Prostate gland (tissue), 2 donors: ENCODE measurements around the gene C11orf91. TPM values are rescaled to one million over a fixed set of nuclear protein-coding genes. Genes with fewer than 3 reads are reported as not detected.
A peak's percentile ranks its signal among the peaks of the same experiment; 100 is the strongest.

Source experiments
- DNase-seq: peaks from one replicate; pipeline ENCODE4 v3.0.0-alpha.2; 2019; ENCODE audit warnings: low spot score
- H3K27ac ChIP-seq, 2 donors: fragments of 200-600 bp; sonication (generic); 2 replicates each; pipeline ENCODE4 v1.5.1; 2017 to 2019
- H3K27me3 ChIP-seq: fragments of 200-600 bp; sonication (generic); replicated peaks from 2 replicates; pipeline ENCODE4 v1.5.1; 2019; ENCODE audit not compliant: insufficient read depth
- H3K36me3 ChIP-seq, 2 donors: fragments of 200-600 bp; sonication (generic); 1 replicate in 1 of 2; 2 replicates in 1 of 2; pipeline versions ENCODE4 v1.5.1 to v1.8.1; 2017 to 2019
- H3K4me1 ChIP-seq: fragments of 200-600 bp; sonication (generic); replicated peaks from 2 replicates; pipeline ENCODE4 v1.5.1; 2019
- H3K4me3 ChIP-seq, 2 donors: fragments of 200-600 bp; sonication (generic); 2 replicates each; pipeline ENCODE4 v1.5.1; 2017 to 2019
- H3K9me3 ChIP-seq: fragments of 200-600 bp; sonication (generic); 2 replicates; pipeline ENCODE4 v1.5.1; 2017
- CTCF ChIP-seq, 4 experiments: fragments of 200-600 bp in 2 of 4; fragments of 450-650 bp in 2 of 4; sonication (generic) in 2 of 4; IDR thresholded peaks; 1 replicate in 3 of 4; 2 replicates in 1 of 4; pipeline ENCODE4 v1.5.1; 2016 to 2019; ENCODE audit warnings: antibody characterized with exemption in 4 of 4, mild to moderate bottlenecking in 2 of 4, moderate library complexity in 2 of 4
- POLR2A ChIP-seq: fragments of 450-650 bp; IDR thresholded peaks from one replicate; pipeline ENCODE4 v1.6.1; 2016; ENCODE audit warnings: antibody characterized with exemption, mild to moderate bottlenecking
- POLR2AphosphoS5 ChIP-seq: sonication (generic); formaldehyde crosslinking; IDR thresholded peaks from one replicate; pipeline ENCODE4 v1.6.1; 2017; ENCODE audit warnings: antibody characterized with exemption
- WGBS: methylation state at CpG from one replicate; pipeline ENCODE4 v1.1.5; 2018; 5-methylcytosine and 5-hydroxymethylcytosine counted together
- intact Hi-C: fragments of 100-400 bp; cut with DNase I; formaldehyde crosslinking; loops from one replicate; pipeline ENCODE4 v1.14.2; 2022
- total RNA-seq, 2 donors: library from RNA; depleted of rRNA; stranded (reverse); fragments of >200 nt; gene quantifications; one replicate each; pipeline ENCODE4 v1.1.0, GENCODE V29; 2016

Gene C11orf91
- total RNA-seq, 2 donors from 2014 or later: not detected

DNA sequence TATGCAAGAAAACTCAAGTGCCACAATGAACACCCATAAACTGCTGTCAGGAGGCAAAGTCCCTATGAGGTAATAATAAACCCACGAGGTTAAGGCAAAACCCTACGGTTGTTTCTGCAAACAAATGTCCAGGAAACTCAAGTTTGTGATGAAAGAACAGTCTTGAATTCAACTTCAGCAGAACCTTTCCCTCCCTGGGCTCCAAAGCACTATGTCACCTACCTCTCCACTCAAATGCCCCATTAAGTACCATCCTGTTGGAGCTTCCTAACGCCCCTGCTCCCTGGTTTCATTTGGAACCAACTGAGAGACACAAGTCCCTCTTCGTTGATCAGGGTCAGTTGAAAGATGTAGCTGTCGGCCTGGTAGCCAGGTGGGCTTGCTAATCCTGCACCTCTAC is 2.6 kb upstream of the C11orf91 start:
- intact Hi-C loops: no loop called here
- H3K4me3 ChIP-seq: no peak overlapping the region
- H3K4me1 ChIP-seq: peaks cover 6% of the 10 kb centered on the region
- H3K27me3 ChIP-seq: no peaks in the 10 kb centered on the region
- no peaks in the 10 kb centered on the region for H3K36me3 ChIP-seq
- no peaks in the 10 kb centered on the region for H3K9me3 ChIP-seq
- H3K27ac ChIP-seq: no peak overlapping the region
- no peak for DNase-seq
- no peak for TF ChIP-seq POLR2AphosphoS5
- no peak for TF ChIP-seq POLR2A
- TF ChIP-seq CTCF (IDR thresholded peaks at IDR 0.05): no peak
- 67% methylated on average over 5 of the region's 5 CpGs for WGBS

DNA sequence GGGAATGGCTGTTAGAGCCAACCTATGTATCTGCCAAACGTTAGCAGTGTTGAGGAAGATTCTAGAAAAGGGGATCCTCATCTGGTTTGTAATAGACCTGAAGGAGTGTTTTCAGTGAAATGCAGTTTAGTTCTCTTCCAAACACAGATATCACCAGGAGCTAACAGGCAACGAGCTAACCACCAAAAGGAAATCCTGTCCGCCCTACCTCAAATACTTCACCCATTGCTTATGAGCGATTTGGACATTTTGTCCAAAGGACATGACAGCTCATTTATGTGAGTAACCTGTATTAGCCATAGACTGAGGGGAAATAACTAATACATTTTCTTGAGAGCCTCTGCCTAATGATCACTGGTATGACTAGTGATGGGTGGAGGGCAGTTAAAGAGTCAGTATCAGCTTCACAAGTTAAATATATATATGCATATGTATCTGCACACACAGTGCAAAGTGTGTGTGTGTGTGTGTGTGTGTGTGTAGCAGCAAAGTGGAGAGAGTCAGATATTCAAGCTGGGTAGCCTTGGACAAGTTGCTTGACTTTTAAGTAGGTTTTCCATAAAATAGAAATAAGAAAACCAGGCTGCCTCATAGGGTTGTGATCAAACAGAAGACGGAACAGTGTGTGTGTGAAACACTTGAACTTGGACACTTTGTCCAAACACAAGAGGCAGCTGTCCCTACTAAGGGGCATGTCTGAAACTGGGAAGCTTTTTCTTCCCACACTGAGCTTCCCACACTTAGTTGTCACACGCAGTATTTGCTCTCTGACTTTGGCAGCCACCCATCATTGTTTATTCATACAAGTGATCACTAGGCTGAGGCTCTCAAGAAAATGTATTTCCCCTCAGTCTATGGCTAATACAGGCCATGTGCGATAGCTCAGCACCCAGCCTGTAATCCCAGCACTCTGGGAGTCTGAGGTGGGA is 940 bp upstream of the C11orf91 start:
- intact Hi-C loops: no loop called here
- peaks cover 6% of the 10 kb centered on the region for H3K4me1 ChIP-seq
- peak overlapping the region; percentile 43 to 65 for H3K27ac ChIP-seq
- 16% methylated on average over 7 of the region's 7 CpGs for WGBS
- peak overlapping the region; percentile 41 to 43 for H3K4me3 ChIP-seq
- DNase-seq: no peak
- no peaks in the 10 kb centered on the region for H3K36me3 ChIP-seq
- H3K27me3 ChIP-seq: no peaks in the 10 kb centered on the region
- H3K9me3 ChIP-seq: no peaks in the 10 kb centered on the region
- TF ChIP-seq CTCF (IDR thresholded peaks at IDR 0.05) (no peak), POLR2AphosphoS5 (peak; percentile 29), POLR2A (peak; percentile 32)

GRCh38 chr11:33700063-33700501 is 544 bp downstream of the C11orf91 start:
- no peak for DNase-seq

DNA sequence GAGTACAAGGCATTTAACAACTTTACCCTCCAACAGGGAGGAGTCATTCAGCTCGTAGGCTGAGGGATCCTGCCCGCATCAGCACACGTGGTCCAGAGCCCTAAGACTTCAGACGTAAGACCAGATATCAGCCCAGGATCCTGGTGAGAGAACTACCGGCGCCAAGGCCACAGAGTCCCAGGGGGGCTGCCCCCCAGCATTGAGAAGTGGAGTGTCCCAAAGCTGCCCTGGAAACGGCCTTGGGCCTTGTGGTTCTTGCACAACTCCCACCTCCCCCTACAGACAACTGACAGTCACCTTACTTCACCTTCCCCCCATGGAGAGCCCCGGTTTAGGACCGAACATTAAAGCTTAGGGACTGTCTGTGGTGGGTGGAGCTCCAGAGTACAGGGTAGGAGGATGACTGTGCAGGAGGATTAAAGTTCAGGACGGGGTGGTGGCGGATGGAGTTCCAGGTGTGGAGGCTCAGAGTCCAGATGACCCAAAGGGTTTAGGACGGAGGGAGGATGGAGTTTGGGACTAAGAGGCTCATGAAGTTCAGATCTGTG is 1.0 kb downstream of the C11orf91 start:
- peaks cover 6% of the 10 kb centered on the region for H3K4me1 ChIP-seq

More at GRCh38 chr11:33700063-33700501, 544 bp downstream of the C11orf91 start:
- TF ChIP-seq POLR2A (no peak), POLR2AphosphoS5 (no peak), CTCF (IDR thresholded peaks at IDR 0.05) (no peak)
- Histone ChIP-seq H3K4me1 (peaks cover 6% of the 10 kb centered on the region), H3K27me3 (no peaks in the 10 kb centered on the region), H3K4me3 (peak overlapping the region; percentile 41 to 43), H3K9me3 (no peaks in the 10 kb centered on the region), H3K36me3 (no peaks in the 10 kb centered on the region), H3K27ac (peak overlapping the region; percentile 43 to 65)
- WGBS: 50% methylated on average over 16 of the region's 25 CpGs
- intact Hi-C loops: no loop called here

More for the DNA sequence above, 1.0 kb downstream of the C11orf91 start:
- H3K27ac ChIP-seq: no peak overlapping the region
- H3K4me3 ChIP-seq: no peak overlapping the region
- WGBS: 78% methylated on average over 12 of the region's 12 CpGs
- TF ChIP-seq CTCF (IDR thresholded peaks at IDR 0.05) (no peak), POLR2AphosphoS5 (no peak), POLR2A (no peak)
- no peaks in the 10 kb centered on the region for H3K9me3 ChIP-seq
- intact Hi-C loops: no loop called here
- no peak for DNase-seq
- no peaks in the 10 kb centered on the region for H3K27me3 ChIP-seq
- H3K36me3 ChIP-seq: no peaks in the 10 kb centered on the region
